GM06990 (cell line): Measurements from ENCODE around the gene RFTN1.

Experiments used
- DNase-seq: peaks from one replicate; pipeline ENCODE4 v3.0.0-alpha.2; 2011; ENCODE audit not compliant: insufficient read length; ENCODE audit errors: extremely low read depth
- H3K27me3 ChIP-seq: replicated peaks from 2 replicates; pipeline ENCODE4 v1.6.0; 2011; ENCODE audit warnings: low read length; ENCODE audit not compliant: control insufficient read depth, insufficient read depth
- H3K36me3 ChIP-seq: 2 replicates; pipeline ENCODE4 v1.5.1; 2011; ENCODE audit warnings: low read length; ENCODE audit not compliant: control insufficient read depth, insufficient read depth
- H3K4me3 ChIP-seq: replicated peaks from 2 replicates; pipeline ENCODE4 v1.5.1; 2011; ENCODE audit warnings: low read depth, mild to moderate bottlenecking, control low read depth, low read length
- TF ChIP-seq, protein P1 (sequence below): IDR thresholded peaks from 2 replicates; pipeline ENCODE4 v1.5.1; 2011; ENCODE audit warnings: low read length, control low read depth, mild to moderate bottlenecking, inconsistent platforms; ENCODE audit not compliant: insufficient read depth, poor library complexity, severe bottlenecking

Gene RFTN1

GRCh38 chr3:16503191-16503776 is 10.2 kb downstream of the RFTN1 start:
- DNase-seq: no peak
- Histone ChIP-seq H3K27me3 (no peaks in the 10 kb centered on the region), H3K4me3 (no peak overlapping the region), H3K36me3 (peaks cover 5% of the 10 kb centered on the region)
- TF ChIP-seq, protein P1, sequence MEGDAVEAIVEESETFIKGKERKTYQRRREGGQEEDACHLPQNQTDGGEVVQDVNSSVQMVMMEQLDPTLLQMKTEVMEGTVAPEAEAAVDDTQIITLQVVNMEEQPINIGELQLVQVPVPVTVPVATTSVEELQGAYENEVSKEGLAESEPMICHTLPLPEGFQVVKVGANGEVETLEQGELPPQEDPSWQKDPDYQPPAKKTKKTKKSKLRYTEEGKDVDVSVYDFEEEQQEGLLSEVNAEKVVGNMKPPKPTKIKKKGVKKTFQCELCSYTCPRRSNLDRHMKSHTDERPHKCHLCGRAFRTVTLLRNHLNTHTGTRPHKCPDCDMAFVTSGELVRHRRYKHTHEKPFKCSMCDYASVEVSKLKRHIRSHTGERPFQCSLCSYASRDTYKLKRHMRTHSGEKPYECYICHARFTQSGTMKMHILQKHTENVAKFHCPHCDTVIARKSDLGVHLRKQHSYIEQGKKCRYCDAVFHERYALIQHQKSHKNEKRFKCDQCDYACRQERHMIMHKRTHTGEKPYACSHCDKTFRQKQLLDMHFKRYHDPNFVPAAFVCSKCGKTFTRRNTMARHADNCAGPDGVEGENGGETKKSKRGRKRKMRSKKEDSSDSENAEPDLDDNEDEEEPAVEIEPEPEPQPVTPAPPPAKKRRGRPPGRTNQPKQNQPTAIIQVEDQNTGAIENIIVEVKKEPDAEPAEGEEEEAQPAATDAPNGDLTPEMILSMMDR: no peak

GRCh38 chr3:16502347-16502908 is 11.1 kb downstream of the RFTN1 start:
- H3K36me3 ChIP-seq: peaks cover 5% of the 10 kb centered on the region
- TF ChIP-seq, protein P1: no peak
- no peaks in the 10 kb centered on the region for H3K27me3 ChIP-seq
- H3K4me3 ChIP-seq: no peak overlapping the region
- DNase-seq: no peak

DNA sequence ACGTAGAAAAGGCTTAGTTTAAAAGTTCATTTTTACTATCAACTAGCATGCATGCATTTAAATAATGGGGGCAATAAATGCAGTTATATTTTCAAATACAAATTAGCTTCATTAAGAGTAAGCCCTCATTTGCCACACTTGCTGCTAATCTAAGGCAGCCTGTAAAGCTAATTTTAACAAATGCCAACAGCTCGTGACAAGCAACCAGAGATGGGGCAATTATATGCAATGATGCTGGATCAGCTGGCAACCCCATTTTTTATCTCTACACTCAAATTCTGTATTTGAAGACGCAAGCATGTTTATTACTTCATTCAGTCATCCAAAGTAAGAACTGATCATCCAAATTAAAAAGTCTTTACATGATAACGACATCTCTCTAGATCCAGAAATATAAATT is 12.1 kb downstream of the RFTN1 start:
- H3K36me3 ChIP-seq: peaks cover 5% of the 10 kb centered on the region
- no peak overlapping the region for H3K4me3 ChIP-seq
- DNase-seq: no peak
- no peaks in the 10 kb centered on the region for H3K27me3 ChIP-seq
- TF ChIP-seq, protein P1: no peak

GRCh38 chr3:16500911-16501310 is 12.6 kb downstream of the RFTN1 start:
- no peaks in the 10 kb centered on the region for H3K27me3 ChIP-seq
- H3K36me3 ChIP-seq: peaks cover 5% of the 10 kb centered on the region
- no peak overlapping the region for H3K4me3 ChIP-seq
- TF ChIP-seq, protein P1: no peak
- no peak for DNase-seq

- DNase-seq: no peak
- Histone ChIP-seq H3K36me3 (peaks cover 5% of the 10 kb centered on the region), H3K4me3 (no peak overlapping the region), H3K27me3 (no peaks in the 10 kb centered on the region)
- TF ChIP-seq, protein P1: no peak
These were observed 13.4 kb downstream of the RFTN1 start for GRCh38 chr3:16500093-16500492.
